Neural cell (in vitro differentiated cells): ENCODE results near the gene NLRC5. TPM values are rescaled to one million over a fixed set of nuclear protein-coding genes. Genes with fewer than 3 reads are reported as not detected.

Experiments used
- H2AFZ ChIP-seq: fragments of 200-600, 300-800 bp; sonication (generic), shearing (Covaris generic); 2 replicates; pipeline ENCODE4 v1.6.0; 2014; ENCODE audit warnings: low read depth, mild to moderate bottlenecking, antibody characterized with exemption, low read length, moderate library complexity
- H3F3A ChIP-seq: fragments of 200-600 bp; shearing (Covaris generic); 2 replicates; pipeline ENCODE4 v1.6.1; 2016; ENCODE audit warnings: mild to moderate bottlenecking, moderate library complexity, mixed read lengths, antibody characterized with exemption, low read length; ENCODE audit not compliant: insufficient read depth, poor library complexity, severe bottlenecking
- H3K27ac ChIP-seq: fragments of 200-600, 300-800 bp; sonication (generic), shearing (Covaris generic); 2 replicates; pipeline ENCODE4 v1.5.1; 2014; ENCODE audit warnings: mild to moderate bottlenecking, low read length, moderate library complexity
- H3K27me3 ChIP-seq: fragments of 300-800, 200-600 bp; sonication (generic), shearing (Covaris generic); 2 replicates; pipeline ENCODE4 v1.6.0; 2014; ENCODE audit warnings: mild to moderate bottlenecking, low read depth, low read length, moderate library complexity; ENCODE audit not compliant: insufficient read depth
- H3K36me3 ChIP-seq: fragments of 300-800, 200-600 bp; sonication (generic), shearing (Covaris generic); 2 replicates; pipeline ENCODE4 v1.5.1; 2014; ENCODE audit warnings: mild to moderate bottlenecking, antibody characterized with exemption, low read length, moderate library complexity; ENCODE audit not compliant: insufficient read depth
- H3K4me2 ChIP-seq: fragments of 300-800, 200-600 bp; sonication (generic), shearing (Covaris generic); 2 replicates; pipeline ENCODE4 v1.6.0; 2014; ENCODE audit warnings: mild to moderate bottlenecking, low read length
- H3K4me3 ChIP-seq: fragments of 300-800, 200-600 bp; sonication (generic), shearing (Covaris generic); 2 replicates; pipeline ENCODE4 v1.5.1; 2014; ENCODE audit warnings: mild to moderate bottlenecking, low read length, moderate library complexity
- H3K79me2 ChIP-seq: fragments of 200-600 bp; shearing (Covaris generic); replicated peaks from 2 replicates; pipeline ENCODE4 v1.6.0; 2014; ENCODE audit warnings: mild to moderate bottlenecking, low read length, moderate library complexity; ENCODE audit not compliant: insufficient read depth
- H3K9ac ChIP-seq: fragments of 300-800, 200-600 bp; sonication (generic), shearing (Covaris generic); 2 replicates; pipeline ENCODE4 v1.6.1; 2016; ENCODE audit warnings: mild to moderate bottlenecking, low read length, mixed read lengths
- H3K9me2 ChIP-seq: fragments of 200-600 bp; shearing (Covaris generic); 2 replicates; pipeline ENCODE4 v1.6.1; 2016; ENCODE audit warnings: mild to moderate bottlenecking, low read length, mixed read lengths; ENCODE audit not compliant: insufficient read depth
- H3K9me3 ChIP-seq: fragments of 200-600, 300-800 bp; sonication (generic), shearing (Covaris generic); 2 replicates; pipeline ENCODE4 v1.6.1; 2016; ENCODE audit warnings: mild to moderate bottlenecking, mixed run types, low read length, moderate library complexity, mixed read lengths
- H4K20me1 ChIP-seq: fragments of 200-600 bp; shearing (Covaris generic); 2 replicates; pipeline ENCODE4 v1.6.1; 2016; ENCODE audit warnings: mild to moderate bottlenecking, mixed run types; ENCODE audit not compliant: insufficient read depth
- EP300 ChIP-seq: fragments of 450-650 bp; conservative IDR thresholded peaks from 2 replicates; pipeline ENCODE4 v1.6.1; 2014; ENCODE audit warnings: antibody characterized with exemption, mild to moderate bottlenecking, moderate library complexity; ENCODE audit not compliant: poor library complexity, severe bottlenecking
- EZH2 ChIP-seq: fragments of 200-600, 300-800 bp; shearing (Covaris generic), sonication (generic); IDR thresholded peaks from 2 replicates; pipeline ENCODE4 v1.6.1; 2014; ENCODE audit warnings: antibody characterized with exemption, low read length, borderline replicate concordance, mild to moderate bottlenecking; ENCODE audit not compliant: insufficient read depth, poor library complexity, severe bottlenecking
- MXI1 ChIP-seq: fragments of 450-650 bp; conservative IDR thresholded peaks from 2 replicates; pipeline ENCODE4 v1.6.1; 2014; ENCODE audit warnings: antibody characterized with exemption, mild to moderate bottlenecking; ENCODE audit not compliant: poor library complexity, severe bottlenecking
- POLR2AphosphoS5 ChIP-seq: IDR thresholded peaks from 2 replicates; pipeline ENCODE4 v1.6.1; 2012
- RAD21 ChIP-seq: fragments of 450-650 bp; conservative IDR thresholded peaks from 2 replicates; pipeline ENCODE4 v1.6.1; 2014; ENCODE audit warnings: antibody characterized with exemption, mild to moderate bottlenecking, moderate library complexity
- SMC3 ChIP-seq: fragments of 450-650 bp; conservative IDR thresholded peaks from 2 replicates; pipeline ENCODE4 v1.6.1; 2014; ENCODE audit warnings: antibody characterized with exemption, mild to moderate bottlenecking, moderate library complexity; ENCODE audit not compliant: poor library complexity
- TAF1 ChIP-seq: IDR thresholded peaks from 2 replicates; pipeline ENCODE4 v1.6.1; 2012; ENCODE audit warnings: low read depth
- polyA plus RNA-seq: library from polyadenylated mRNA; depleted of rRNA; stranded (reverse); fragments of >200 nt; gene quantifications from 2 replicates; pipeline ENCODE4 v1.2.3, GENCODE V29; 2014
- TF ChIP-seq, protein P1 (sequence below): fragments of 450-650 bp; IDR thresholded peaks from 2 replicates; pipeline ENCODE4 v1.5.1; 2014; ENCODE audit warnings: antibody characterized with exemption, mild to moderate bottlenecking, moderate library complexity; ENCODE audit not compliant: poor library complexity, severe bottlenecking
- TF ChIP-seq, protein P2 (sequence below): IDR thresholded peaks from 2 replicates; pipeline ENCODE4 v1.6.1; 2012; ENCODE audit warnings: borderline replicate concordance

NLRC5 gene
- polyA plus RNA-seq, 1 donor from 2014 or later = not detected

DNA sequence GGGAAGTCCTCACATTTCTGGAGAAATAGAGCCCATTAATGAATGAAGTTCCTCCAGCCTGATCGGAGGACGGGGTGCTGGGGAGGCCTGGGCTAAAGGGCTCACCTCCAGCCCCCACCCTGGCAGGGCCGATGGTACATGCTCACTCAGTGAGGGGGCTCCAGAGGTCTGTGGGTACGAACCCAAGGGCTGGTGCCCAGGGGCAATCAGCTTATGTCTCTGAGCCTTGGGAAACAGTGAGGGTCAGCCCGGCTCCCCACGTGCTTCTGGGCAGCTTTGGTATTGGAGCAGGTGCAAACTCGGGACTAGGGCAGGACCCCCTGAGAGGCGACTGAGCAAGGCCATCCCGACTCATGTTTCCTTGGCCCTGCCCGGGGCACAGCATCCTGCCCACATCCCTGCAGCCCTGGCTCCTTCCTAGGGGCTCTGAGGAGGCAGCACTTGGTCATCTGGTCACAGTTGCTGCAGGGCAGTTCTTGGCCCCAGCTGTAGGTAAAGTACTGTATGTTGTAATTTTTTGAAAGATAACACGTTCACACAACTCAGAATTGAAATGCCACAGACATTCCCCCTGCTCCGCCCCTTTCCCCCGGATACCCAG is 28.6 kb upstream of the NLRC5 start:
- no peaks in the 10 kb centered on the region for H3K36me3 ChIP-seq
- H3K9me2 ChIP-seq = no peaks in the 10 kb centered on the region
- no peak overlapping the region for H2AFZ ChIP-seq
- no peaks in the 10 kb centered on the region for H3K9me3 ChIP-seq
- no peak overlapping the region for H3K9ac ChIP-seq
- TF ChIP-seq TAF1 (no peak), SMC3 (no peak), MXI1 (no peak), RAD21 (no peak), POLR2AphosphoS5 (no peak), EZH2 (no peak), EP300 (no peak)
- TF ChIP-seq, protein P1, sequence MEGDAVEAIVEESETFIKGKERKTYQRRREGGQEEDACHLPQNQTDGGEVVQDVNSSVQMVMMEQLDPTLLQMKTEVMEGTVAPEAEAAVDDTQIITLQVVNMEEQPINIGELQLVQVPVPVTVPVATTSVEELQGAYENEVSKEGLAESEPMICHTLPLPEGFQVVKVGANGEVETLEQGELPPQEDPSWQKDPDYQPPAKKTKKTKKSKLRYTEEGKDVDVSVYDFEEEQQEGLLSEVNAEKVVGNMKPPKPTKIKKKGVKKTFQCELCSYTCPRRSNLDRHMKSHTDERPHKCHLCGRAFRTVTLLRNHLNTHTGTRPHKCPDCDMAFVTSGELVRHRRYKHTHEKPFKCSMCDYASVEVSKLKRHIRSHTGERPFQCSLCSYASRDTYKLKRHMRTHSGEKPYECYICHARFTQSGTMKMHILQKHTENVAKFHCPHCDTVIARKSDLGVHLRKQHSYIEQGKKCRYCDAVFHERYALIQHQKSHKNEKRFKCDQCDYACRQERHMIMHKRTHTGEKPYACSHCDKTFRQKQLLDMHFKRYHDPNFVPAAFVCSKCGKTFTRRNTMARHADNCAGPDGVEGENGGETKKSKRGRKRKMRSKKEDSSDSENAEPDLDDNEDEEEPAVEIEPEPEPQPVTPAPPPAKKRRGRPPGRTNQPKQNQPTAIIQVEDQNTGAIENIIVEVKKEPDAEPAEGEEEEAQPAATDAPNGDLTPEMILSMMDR = no peak
- TF ChIP-seq, protein P2, sequence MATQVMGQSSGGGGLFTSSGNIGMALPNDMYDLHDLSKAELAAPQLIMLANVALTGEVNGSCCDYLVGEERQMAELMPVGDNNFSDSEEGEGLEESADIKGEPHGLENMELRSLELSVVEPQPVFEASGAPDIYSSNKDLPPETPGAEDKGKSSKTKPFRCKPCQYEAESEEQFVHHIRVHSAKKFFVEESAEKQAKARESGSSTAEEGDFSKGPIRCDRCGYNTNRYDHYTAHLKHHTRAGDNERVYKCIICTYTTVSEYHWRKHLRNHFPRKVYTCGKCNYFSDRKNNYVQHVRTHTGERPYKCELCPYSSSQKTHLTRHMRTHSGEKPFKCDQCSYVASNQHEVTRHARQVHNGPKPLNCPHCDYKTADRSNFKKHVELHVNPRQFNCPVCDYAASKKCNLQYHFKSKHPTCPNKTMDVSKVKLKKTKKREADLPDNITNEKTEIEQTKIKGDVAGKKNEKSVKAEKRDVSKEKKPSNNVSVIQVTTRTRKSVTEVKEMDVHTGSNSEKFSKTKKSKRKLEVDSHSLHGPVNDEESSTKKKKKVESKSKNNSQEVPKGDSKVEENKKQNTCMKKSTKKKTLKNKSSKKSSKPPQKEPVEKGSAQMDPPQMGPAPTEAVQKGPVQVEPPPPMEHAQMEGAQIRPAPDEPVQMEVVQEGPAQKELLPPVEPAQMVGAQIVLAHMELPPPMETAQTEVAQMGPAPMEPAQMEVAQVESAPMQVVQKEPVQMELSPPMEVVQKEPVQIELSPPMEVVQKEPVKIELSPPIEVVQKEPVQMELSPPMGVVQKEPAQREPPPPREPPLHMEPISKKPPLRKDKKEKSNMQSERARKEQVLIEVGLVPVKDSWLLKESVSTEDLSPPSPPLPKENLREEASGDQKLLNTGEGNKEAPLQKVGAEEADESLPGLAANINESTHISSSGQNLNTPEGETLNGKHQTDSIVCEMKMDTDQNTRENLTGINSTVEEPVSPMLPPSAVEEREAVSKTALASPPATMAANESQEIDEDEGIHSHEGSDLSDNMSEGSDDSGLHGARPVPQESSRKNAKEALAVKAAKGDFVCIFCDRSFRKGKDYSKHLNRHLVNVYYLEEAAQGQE = no peak
- no peaks in the 10 kb centered on the region for H4K20me1 ChIP-seq
- H3K4me3 ChIP-seq = no peak overlapping the region
- no peaks in the 10 kb centered on the region for H3K27me3 ChIP-seq
- no peaks in the 10 kb centered on the region for H3K79me2 ChIP-seq
- H3K27ac ChIP-seq = no peak overlapping the region
- no peaks in the 10 kb centered on the region for H3F3A ChIP-seq
- H3K4me2 ChIP-seq = no peak overlapping the region

DNA sequence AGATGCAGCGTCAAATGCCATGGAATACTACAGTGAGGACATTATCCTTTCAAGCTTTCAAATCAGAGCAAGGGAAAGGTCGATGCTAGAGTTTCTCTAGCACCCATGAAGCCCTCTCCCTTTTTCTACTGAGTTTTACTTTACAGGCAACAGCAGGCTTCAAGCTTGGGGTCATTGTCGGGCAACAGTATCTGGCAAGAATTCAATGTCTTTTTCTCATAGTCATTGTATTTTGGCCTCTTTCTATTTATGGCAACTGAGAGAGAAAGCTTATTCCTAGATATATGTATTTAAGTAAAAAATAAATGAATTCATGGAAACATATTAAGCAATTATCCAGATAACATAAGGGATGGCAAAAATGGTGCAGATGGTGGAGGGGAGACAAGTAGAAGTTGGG is 28.0 kb upstream of the NLRC5 start:
- Histone ChIP-seq H3K36me3 (no peaks in the 10 kb centered on the region), H3K4me2 (no peak overlapping the region), H3K27ac (no peak overlapping the region), H3K9ac (no peak overlapping the region), H3K9me2 (no peaks in the 10 kb centered on the region), H2AFZ (no peak overlapping the region), H4K20me1 (no peaks in the 10 kb centered on the region), H3K79me2 (no peaks in the 10 kb centered on the region), H3F3A (no peaks in the 10 kb centered on the region), H3K27me3 (no peaks in the 10 kb centered on the region), H3K4me3 (no peak overlapping the region), H3K9me3 (no peaks in the 10 kb centered on the region)
- TF ChIP-seq POLR2AphosphoS5 (no peak), TAF1 (no peak), RAD21 (no peak), SMC3 (no peak), EP300 (no peak), MXI1 (no peak)
- TF ChIP-seq, protein P1 = no peak
- TF ChIP-seq, protein P2 = no peak
